GM12878 (cell line): ENCODE data around the gene DNAAF2.
"Not testable (repeated sequence)": the region's sequence is repeated elsewhere in the genome, so short reads cannot be mapped to it uniquely, and the experiment has no call there.

ENCODE experiments used
- ATF3 ChIP-seq: IDR thresholded peaks from 2 replicates; pipeline ENCODE4 v1.6.1; 2011; ENCODE audit warnings: low read depth, mild to moderate bottlenecking, low read length, moderate library complexity, borderline replicate concordance; ENCODE audit errors: extremely low read depth
- CREM ChIP-seq: IDR thresholded peaks from 2 replicates; pipeline ENCODE4 v1.6.1; 2014; ENCODE audit warnings: antibody characterized with exemption, low read depth
- NBN ChIP-seq: fragments of 450-650 bp; IDR thresholded peaks from 2 replicates; pipeline ENCODE4 v1.6.1; 2016
- POLR2AphosphoS5 ChIP-seq: IDR thresholded peaks from 2 replicates; pipeline ENCODE4 v1.6.1; 2011; ENCODE audit warnings: mild to moderate bottlenecking, low read length, inconsistent platforms
- RELA ChIP-seq: fragments of 450-650 bp; IDR thresholded peaks from 2 replicates; pipeline ENCODE4 v1.8.0; 2014; ENCODE audit warnings: borderline replicate concordance; ENCODE audit not compliant: partially characterized antibody
- REST ChIP-seq: IDR thresholded peaks from 2 replicates; pipeline ENCODE4 v1.6.1; 2012; ENCODE audit warnings: mild to moderate bottlenecking, low read depth, low read length
- RFX5 ChIP-seq: IDR thresholded peaks from 2 replicates; pipeline ENCODE4 v1.6.1; 2011; ENCODE audit warnings: low read depth, low read length, improper control_type of control experiment
- ZNF622 ChIP-seq: fragments of 450-650 bp; IDR thresholded peaks from 2 replicates; pipeline ENCODE4 v1.6.1; 2017; ENCODE audit warnings: mild to moderate bottlenecking, inconsistent platforms
- TF ChIP-seq, protein P1 (sequence below): IDR thresholded peaks from 2 replicates; pipeline ENCODE4 v1.6.1; 2012; ENCODE audit warnings: low read depth, low read length, improper control_type of control experiment

- not testable (repeated sequence) for TF ChIP-seq RELA, RFX5, REST, POLR2AphosphoS5, NBN, ZNF622, CREM, ATF3
- TF ChIP-seq, protein P1, sequence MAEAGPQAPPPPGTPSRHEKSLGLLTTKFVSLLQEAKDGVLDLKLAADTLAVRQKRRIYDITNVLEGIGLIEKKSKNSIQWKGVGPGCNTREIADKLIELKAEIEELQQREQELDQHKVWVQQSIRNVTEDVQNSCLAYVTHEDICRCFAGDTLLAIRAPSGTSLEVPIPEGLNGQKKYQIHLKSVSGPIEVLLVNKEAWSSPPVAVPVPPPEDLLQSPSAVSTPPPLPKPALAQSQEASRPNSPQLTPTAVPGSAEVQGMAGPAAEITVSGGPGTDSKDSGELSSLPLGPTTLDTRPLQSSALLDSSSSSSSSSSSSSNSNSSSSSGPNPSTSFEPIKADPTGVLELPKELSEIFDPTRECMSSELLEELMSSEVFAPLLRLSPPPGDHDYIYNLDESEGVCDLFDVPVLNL, result not testable (repeated sequence)
Measured at GRCh38 chr14:49619273-49619672, 15.8 kb downstream of the DNAAF2 start.
